GM12873 (cell line): ENCODE measurements around the gene ZNF654.

ENCODE experiments used
- CTCF ChIP-seq: IDR thresholded peaks from 2 replicates; pipeline ENCODE4 v1.5.1; 2012; ENCODE audit warnings: low read depth, mild to moderate bottlenecking, moderate library complexity, low read length, control low read depth; ENCODE audit not compliant: insufficient read depth; ENCODE audit errors: missing control alignments

The ZNF654 gene

GRCh38 chr3:88031642-88032077, 27.4 kb upstream of the ZNF654 start:
- no peak for TF ChIP-seq CTCF

- no peak for TF ChIP-seq CTCF
Observed at GRCh38 chr3:88032245-88032644, 26.8 kb upstream of the ZNF654 start.

- no peak for TF ChIP-seq CTCF
Observed at GRCh38 chr3:88033079-88033478, 26.0 kb upstream of the ZNF654 start.

- no peak for TF ChIP-seq CTCF
Observed at GRCh38 chr3:88033808-88034207, 25.2 kb upstream of the ZNF654 start.

GRCh38 chr3:88034491-88035275, 24.4 kb upstream of the ZNF654 start:
- no peak for TF ChIP-seq CTCF

- no peak for TF ChIP-seq CTCF
Observed at GRCh38 chr3:88036221-88036620, 22.8 kb upstream of the ZNF654 start.

GRCh38 chr3:88038566-88038965, 20.5 kb upstream of the ZNF654 start:
- TF ChIP-seq CTCF = no peak

- TF ChIP-seq CTCF = no peak
Observed at GRCh38 chr3:88040529-88040928, 18.5 kb upstream of the ZNF654 start.
